ENCODE results near the gene CPEB2.

CPEB2 gene

DNA sequence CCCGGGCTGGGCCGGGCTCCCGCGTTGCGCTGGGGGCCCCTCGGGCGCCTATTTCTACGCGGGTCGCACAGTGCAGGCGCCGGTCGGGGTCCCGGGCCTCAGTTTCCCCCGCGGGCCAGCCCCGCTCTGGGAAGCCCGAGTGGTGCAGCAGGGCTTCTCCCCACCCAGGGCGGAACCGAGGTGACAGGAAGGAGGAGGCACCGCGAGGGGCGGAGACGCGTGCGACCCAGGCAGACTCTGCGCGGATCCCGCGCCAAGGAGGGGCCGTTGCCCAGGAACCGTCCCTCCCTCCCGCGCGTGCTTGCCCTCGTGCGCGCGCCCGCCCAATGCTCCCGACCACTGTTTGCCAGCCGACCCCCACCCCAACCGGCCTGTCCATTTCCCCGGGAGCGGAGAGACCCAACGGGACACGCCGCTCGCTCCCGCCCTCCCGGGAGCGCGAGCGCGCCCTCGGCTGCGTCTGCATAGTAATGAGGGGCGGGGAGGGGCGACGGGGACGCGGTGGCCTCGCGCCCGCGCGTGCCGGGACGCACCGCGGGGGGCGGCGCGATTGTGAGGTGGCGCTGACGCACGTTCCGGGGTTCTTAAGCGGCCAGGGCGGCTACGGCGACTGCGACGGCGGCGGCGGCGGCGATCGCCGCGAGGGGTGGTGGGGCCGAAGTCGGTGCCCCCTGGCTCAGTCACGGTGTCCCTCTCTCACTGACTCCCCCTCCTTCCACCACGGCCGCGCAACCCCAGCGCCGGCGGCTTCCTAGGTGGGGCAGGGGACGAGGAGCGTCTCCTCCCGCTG is at the start of gene CPEB2:
Gene CPEB2, plus strand, starts transcription at position 613 of the 790 bp plus-strand sequence. CDS start 193 bp downstream, outside the sequence.
- DNase-seq = peak; percentile 85

DNA sequence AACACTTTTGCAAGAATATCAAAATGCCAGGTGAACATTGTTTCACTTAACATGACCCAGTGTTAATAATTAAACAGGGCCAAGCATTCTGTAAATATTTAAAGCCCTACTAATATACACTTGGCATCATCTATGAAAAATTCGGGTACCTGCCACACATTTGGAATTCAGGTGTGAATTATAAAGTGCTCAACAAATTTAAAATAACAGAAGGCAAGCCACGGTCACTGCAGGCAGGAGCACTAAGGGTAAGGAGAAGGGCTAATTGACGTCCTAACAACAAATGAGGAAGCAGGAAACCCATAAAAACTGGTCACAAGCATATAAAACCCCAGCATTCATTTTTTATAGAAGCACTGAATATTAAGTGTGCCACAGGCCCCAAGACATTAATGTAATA is 43.8 kb upstream of the CPEB2 start:
- DNase-seq = no peak

- DNase-seq = no peak
Measured at GRCh38 chr4:14961292-14961691, 41.0 kb upstream of the CPEB2 start.

DNA sequence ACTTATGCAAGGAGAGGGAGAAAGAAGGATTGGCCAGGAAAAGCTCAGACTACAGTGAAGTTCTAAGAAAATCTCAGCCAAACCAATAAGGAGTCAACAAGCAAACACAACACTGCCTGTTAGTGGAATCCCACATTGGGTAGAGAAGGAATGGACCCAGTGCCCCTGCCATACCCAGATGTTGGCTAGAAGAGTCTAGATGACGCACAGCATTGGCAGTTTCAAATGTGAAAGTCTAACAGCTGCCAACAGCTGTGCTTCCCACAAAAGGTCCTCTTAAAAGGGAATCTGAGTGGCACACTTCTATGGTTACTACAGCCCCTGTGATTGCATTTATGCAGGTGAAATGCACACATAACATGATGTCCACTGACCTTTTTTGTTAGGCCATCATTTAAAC is 37.2 kb upstream of the CPEB2 start:
- DNase-seq = no peak

GRCh38 chr4:14967982-14968381 is 34.3 kb upstream of the CPEB2 start:
- DNase-seq = no peak

- DNase-seq = no peak
Measured at GRCh38 chr4:14977830-14978229, 24.5 kb upstream of the CPEB2 start.

- DNase-seq = no peak
Measured at GRCh38 chr4:14984448-14984847, 17.8 kb upstream of the CPEB2 start.

GRCh38 chr4:14985161-14985560 is 17.1 kb upstream of the CPEB2 start:
- no peak for DNase-seq

DNA sequence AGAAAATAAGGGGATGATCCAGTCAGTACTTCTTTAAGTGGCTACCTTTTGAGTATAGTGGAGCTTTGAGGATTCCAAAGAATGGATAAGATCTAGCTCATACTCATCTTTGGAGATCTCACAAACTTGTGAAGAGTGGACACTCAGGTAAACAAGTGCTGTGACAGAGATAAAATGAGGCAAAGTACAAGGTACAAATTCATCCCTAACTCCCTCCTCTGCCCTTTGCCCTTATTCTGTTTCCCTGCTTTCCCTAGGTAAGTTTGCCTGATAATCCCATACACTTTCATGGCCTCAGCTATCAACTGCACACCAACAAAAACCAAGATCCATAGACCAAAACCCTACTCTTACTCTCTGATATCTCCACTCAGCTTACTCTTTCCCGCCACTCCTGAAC is 16.4 kb upstream of the CPEB2 start:
- no peak for DNase-seq

DNA sequence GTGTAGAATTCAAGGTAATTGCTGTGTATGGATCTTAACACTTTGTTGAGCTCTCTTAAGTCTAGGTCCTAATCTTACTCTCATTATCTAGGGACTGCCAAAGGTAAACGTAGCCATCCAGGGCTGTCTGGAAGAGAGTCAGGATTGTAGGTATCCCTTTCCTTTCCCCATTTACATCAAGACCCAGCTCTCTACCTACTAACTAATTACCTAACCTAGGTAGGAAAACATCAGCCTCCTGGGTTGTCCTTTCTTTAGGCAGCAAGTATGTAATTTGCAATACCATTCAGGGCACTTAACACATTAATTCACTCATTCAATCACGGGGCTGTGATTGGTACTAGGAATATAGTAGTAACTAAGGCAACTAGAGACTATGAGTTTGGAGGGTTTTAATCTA is 15.2 kb upstream of the CPEB2 start:
- no peak for DNase-seq

- no peak for DNase-seq
Measured at GRCh38 chr4:14990484-14990883, 11.8 kb upstream of the CPEB2 start.

DNA sequence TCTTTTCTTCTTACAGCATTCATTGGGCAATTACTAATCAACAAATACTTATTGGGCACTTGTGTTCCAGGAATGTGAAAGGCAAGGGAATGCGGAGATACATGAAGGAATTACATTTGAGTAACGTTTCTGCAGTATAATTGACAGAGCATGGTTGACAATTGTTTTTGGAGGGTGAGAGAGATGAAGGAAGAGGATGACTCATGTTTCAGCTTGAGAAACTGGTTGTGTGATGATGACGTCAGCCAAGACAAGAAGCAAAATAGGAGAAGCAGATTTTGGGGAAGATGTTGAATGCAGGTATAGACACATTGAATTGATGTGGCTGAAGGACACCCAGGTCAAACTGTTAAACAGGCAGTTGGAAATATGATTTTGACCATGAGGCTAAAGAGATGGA is 8.0 kb upstream of the CPEB2 start:
- no peak for DNase-seq

DNA sequence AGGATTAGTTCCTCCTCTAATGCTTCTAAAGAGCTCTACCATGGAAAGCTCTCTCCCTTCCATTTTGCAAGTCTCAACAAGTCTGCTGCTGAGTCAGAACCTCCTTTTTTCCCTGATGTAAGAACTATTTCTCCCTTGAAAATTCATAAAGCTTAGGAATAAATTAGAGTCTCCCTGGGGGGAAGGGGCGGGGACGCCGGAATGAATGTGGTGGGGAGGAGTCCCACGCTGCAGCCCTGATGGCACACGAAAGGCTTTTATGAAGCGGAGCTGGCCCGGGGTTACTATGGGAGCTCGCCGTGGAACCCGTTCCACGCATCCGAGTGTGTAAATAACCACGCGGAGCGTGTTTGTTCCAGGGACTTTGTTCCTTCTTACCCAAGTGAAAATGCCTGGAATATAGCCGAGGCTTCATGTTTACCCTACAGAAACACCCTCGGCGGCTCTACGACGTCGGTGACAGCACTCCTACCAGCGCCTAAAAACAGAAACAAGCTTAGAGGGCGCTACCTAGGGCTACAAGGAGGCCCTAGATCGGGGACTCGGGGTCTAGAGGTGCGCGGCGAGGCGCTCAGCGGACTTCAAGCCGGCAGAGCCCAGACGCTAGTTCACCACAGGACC is 923 bp upstream of the CPEB2 start:
- no peak for DNase-seq

- DNase-seq = peak; percentile 68
Measured at GRCh38 chr4:15002659-15003400, 549 bp downstream of the CPEB2 start.

GRCh38 chr4:15003401-15003890 is 1.2 kb downstream of the CPEB2 start:
- peak; percentile 47 for DNase-seq

- peak; percentile 48 for DNase-seq
Measured at GRCh38 chr4:15003891-15004738, 1.8 kb downstream of the CPEB2 start.

- peak; percentile 13 for DNase-seq
Measured at GRCh38 chr4:15004739-15005301, 2.5 kb downstream of the CPEB2 start.

- DNase-seq = no peak
Measured at GRCh38 chr4:15005474-15006115, 3.3 kb downstream of the CPEB2 start.

DNA sequence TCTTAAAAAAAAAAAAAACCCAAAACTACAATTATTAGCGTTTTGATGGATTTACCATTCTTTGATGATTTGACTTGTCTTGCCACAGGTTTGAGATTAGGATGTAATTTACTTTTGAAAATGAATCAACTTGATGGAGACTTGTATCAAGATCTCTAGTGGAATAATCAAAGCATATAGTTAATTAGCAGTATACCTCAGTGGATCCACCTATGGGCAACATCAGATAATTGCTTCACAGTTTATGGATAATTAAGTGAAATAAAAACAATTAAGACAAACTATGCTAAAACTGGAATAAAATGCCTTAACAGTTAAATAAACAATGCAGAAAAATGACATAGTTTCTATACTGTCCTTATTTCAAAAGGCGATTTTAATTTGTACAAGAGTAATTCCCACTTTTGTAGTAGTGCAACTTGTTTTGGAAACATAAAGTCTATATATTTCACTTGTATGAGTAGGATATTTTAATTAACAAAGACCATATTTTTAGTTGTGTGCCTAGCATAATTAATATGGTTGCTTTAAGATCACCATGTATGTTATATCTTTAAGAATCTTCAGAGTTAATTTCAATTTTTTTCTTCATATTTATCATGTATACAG is 4.2 kb downstream of the CPEB2 start:
- no peak for DNase-seq

DNA sequence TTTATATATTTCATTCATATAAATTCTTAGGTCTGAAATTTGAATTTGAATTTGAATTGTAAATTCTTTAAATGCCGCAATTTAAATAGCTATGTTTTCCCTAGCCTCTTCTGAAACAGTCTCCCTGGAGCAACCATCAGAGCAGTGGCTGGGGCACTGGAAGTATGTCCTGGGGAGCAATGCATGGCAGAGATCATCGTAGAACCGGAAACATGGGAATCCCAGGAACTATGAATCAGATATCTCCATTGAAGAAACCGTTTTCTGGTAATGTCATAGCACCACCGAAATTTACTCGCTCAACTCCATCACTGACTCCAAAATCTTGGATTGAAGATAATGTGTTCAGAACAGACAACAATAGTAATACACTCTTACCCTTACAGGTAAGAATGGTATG is 4.9 kb downstream of the CPEB2 start:
- DNase-seq = no peak

GRCh38 chr4:15010038-15010585 is 7.8 kb downstream of the CPEB2 start:
- no peak for DNase-seq
